A549 (cell line): ENCODE results near the gene LRRC61. TPM values are rescaled to one million over a fixed set of nuclear protein-coding genes. Genes with fewer than 3 reads are reported as not detected.
"Not testable (repeated sequence)": the region's sequence is repeated elsewhere in the genome, so short reads cannot be mapped to it uniquely, and the experiment has no call there.

Experiments used
- ATAC-seq, 2 experiments: fragments of 200-7000 bp in 1 of 2; fragments of >200 bp in 1 of 2; cut with Nextera tagmentation in 1 of 2; cut with Tn5 transposase in 1 of 2; 3 replicates each; pipeline versions ENCODE4 v1.8.0 to v1.9.1; 2018 to 2020; ENCODE audit warnings: mild to moderate bottlenecking in 1 of 2, moderate library complexity in 1 of 2
- CTCF ChIA-PET: fragments of 300-600 bp; sonication (Branson Sonifier 250); formaldehyde crosslinking; extraction: SDS; loops from one replicate; lab custom pipeline; 2021; ENCODE audit warnings: antibody characterized with exemption, inconsistent platforms; lab: Yijun Ruan, JAX
- POLR2A ChIA-PET: fragments of 350-600 bp; formaldehyde crosslinking; extraction: SDS; loops from one replicate; lab custom pipeline; 2021; ENCODE audit warnings: antibody characterized with exemption, inconsistent platforms; lab: Yijun Ruan, JAX
- DNase-seq, 2 experiments: peaks; one replicate each; pipeline versions ENCODE4 v3.0.0 to v3.0.0-alpha.2; 2011 to 2016; ENCODE audit warnings: low read depth in 1 of 2, low spot score in 1 of 2
- FAIRE-seq: peaks from 2 replicates; lab custom pipeline; 2011; peaks lifted over from hg19 to GRCh38; lab: Jason Lieb, UNC
- H3K27ac ChIP-seq, 2 experiments: fragments of >200 bp; sonication (Bioruptor Twin); formaldehyde crosslinking; 3 replicates each; pipeline ENCODE4 v1.5.1; 2016 to 2017
- H3K4me1 ChIP-seq: fragments of >200 bp; sonication (Bioruptor Twin); formaldehyde crosslinking; 3 replicates; pipeline ENCODE4 v1.6.1; 2016
- H3K4me2 ChIP-seq: fragments of >200 bp; sonication (Bioruptor Twin); formaldehyde crosslinking; 3 replicates; pipeline ENCODE4 v1.6.1; 2016
- H3K4me3 ChIP-seq: fragments of >200 bp; sonication (Bioruptor Twin); formaldehyde crosslinking; 3 replicates; pipeline ENCODE4 v1.5.1; 2016
- H3K9me3 ChIP-seq: fragments of >200 bp; sonication (Bioruptor Twin); formaldehyde crosslinking; 3 replicates; pipeline ENCODE4 v1.6.1; 2016
- CTCF ChIP-seq: fragments of >200 bp; sonication (Bioruptor Twin); formaldehyde crosslinking; IDR thresholded peaks from 3 replicates; pipeline ENCODE4 v1.5.1; 2016
- RAD21 ChIP-seq, 2 experiments: fragments of >200 bp in 1 of 2; sonication (Bioruptor Twin) in 1 of 2; formaldehyde crosslinking in 1 of 2; IDR thresholded peaks in 1 of 2; conservative IDR thresholded peaks in 1 of 2; 2 replicates in 1 of 2; 3 replicates in 1 of 2; pipeline ENCODE4 v1.6.1; 2012 to 2018; ENCODE audit warnings: inconsistent platforms in 1 of 2
- SMC3 ChIP-seq: fragments of >200 bp; sonication (Bioruptor Twin); formaldehyde crosslinking; IDR thresholded peaks from 3 replicates; pipeline ENCODE4 v1.6.1; 2018; ENCODE audit warnings: inconsistent platforms
- WGBS: methylation state at CpG from one replicate; pipeline ENCODE4 v1.1.6; 2017; ENCODE audit errors: missing lambda C conversion rate; 5-methylcytosine and 5-hydroxymethylcytosine counted together
- polyA plus RNA-seq, 4 experiments: library from polyadenylated mRNA; depleted of rRNA in 3 of 4; stranded (reverse); fragments of >200 nt; fragmentation: RNase III in 1 of 4; extraction: RNeasy Plus Mini Kit Qiagen cat#74134 plus additional on column Dnase treatment in 1 of 4; gene quantifications; 2 replicates in 3 of 4; 3 replicates in 1 of 4; pipeline ENCODE4 v1.2.3, GENCODE V29; 2011 to 2017

LRRC61 gene
- polyA plus RNA-seq, 2 of the 4 experiments (the other 2 are of a cell fraction), result 0.19 to 0.22 TPM

GRCh38 chr7:150283608-150284007, 39.5 kb upstream of the LRRC61 start:
- POLR2A ChIA-PET, H3K4me3 ChIP-seq, H3K4me2 ChIP-seq, H3K4me1 ChIP-seq, CTCF ChIA-PET, DNase-seq, H3K27ac ChIP-seq, H3K9me3 ChIP-seq: not testable (repeated sequence)
- FAIRE-seq (peak; percentile 63), ATAC-seq (peak; percentile 52 to 62; a peak in 1 of 6 replicates)
- WGBS, result 3% methylated on average over 6 of the region's 6 CpGs

GRCh38 chr7:150285849-150286754, 37.1 kb upstream of the LRRC61 start:
- H3K27ac ChIP-seq, H3K4me1 ChIP-seq, FAIRE-seq, H3K4me3 ChIP-seq, H3K9me3 ChIP-seq, POLR2A ChIA-PET, H3K4me2 ChIP-seq: not testable (repeated sequence)
- peak; percentile 40; the same call in 2 of the 3 replicates for TF ChIP-seq SMC3
- peak; percentile 56 for TF ChIP-seq CTCF
- TF ChIP-seq RAD21 (conservative IDR thresholded peaks at IDR 0.05 in 1 of 2, IDR thresholded peaks at IDR 0.05 in 1 of 2), result peak; percentile 65 to 67
- peak; percentile 88 to 93 for ATAC-seq
- CTCF ChIA-PET, result interaction anchor here (0.6 to 1.1 kb wide), 7 partner anchors 10 to 592 kb away, joined by 3 to 4 read pairs (median 3); no protein-coding TSS in a partner anchor
- 28% methylated on average over 16 of the region's 16 CpGs for WGBS
- DNase-seq, result peak in 1 of 2 experiments; percentile 12

- POLR2A ChIA-PET, DNase-seq, H3K9me3 ChIP-seq, H3K4me1 ChIP-seq, H3K4me3 ChIP-seq, H3K27ac ChIP-seq, FAIRE-seq, ATAC-seq, H3K4me2 ChIP-seq: not testable (repeated sequence)
- WGBS, result 61% methylated on average over 7 of the region's 7 CpGs
- CTCF ChIA-PET, result interaction anchor here (0.9 kb wide), 1 partner anchor 727 kb away, joined by 3 read pairs; no protein-coding TSS in a partner anchor
Measured at GRCh38 chr7:150287815-150288214, 35.3 kb upstream of the LRRC61 start.

GRCh38 chr7:150288816-150289215, 34.3 kb upstream of the LRRC61 start:
- 56% methylated on average over 4 of the region's 6 CpGs for WGBS
- DNase-seq, FAIRE-seq, POLR2A ChIA-PET, H3K9me3 ChIP-seq, H3K27ac ChIP-seq, H3K4me2 ChIP-seq, H3K4me3 ChIP-seq, CTCF ChIA-PET, ATAC-seq, H3K4me1 ChIP-seq: not testable (repeated sequence)

GRCh38 chr7:150290317-150290716, 32.8 kb upstream of the LRRC61 start:
- POLR2A ChIA-PET, CTCF ChIA-PET, H3K9me3 ChIP-seq, H3K27ac ChIP-seq, H3K4me1 ChIP-seq, ATAC-seq, FAIRE-seq, H3K4me3 ChIP-seq, DNase-seq, H3K4me2 ChIP-seq: not testable (repeated sequence)
- WGBS, result 72% methylated on average over 6 of the region's 6 CpGs

- 65% methylated on average over 8 of the region's 8 CpGs for WGBS
- CTCF ChIA-PET, POLR2A ChIA-PET, H3K9me3 ChIP-seq, H3K27ac ChIP-seq, DNase-seq, H3K4me3 ChIP-seq, FAIRE-seq, H3K4me1 ChIP-seq, H3K4me2 ChIP-seq, ATAC-seq: not testable (repeated sequence)
Measured at GRCh38 chr7:150295027-150295426, 28.1 kb upstream of the LRRC61 start.

- H3K4me2 ChIP-seq, CTCF ChIA-PET, H3K4me1 ChIP-seq, H3K9me3 ChIP-seq, H3K27ac ChIP-seq, POLR2A ChIA-PET, FAIRE-seq, DNase-seq, H3K4me3 ChIP-seq: not testable (repeated sequence)
- 59% methylated on average over 3 of the region's 8 CpGs for WGBS
- peak; percentile 77 to 78; a peak in 5 of 6 replicates for ATAC-seq
Measured at GRCh38 chr7:150295614-150296013, 27.5 kb upstream of the LRRC61 start.

GRCh38 chr7:150296802-150297201, 26.4 kb upstream of the LRRC61 start:
- H3K4me2 ChIP-seq, CTCF ChIA-PET, H3K27ac ChIP-seq, H3K4me3 ChIP-seq, POLR2A ChIA-PET, H3K9me3 ChIP-seq, FAIRE-seq, ATAC-seq, H3K4me1 ChIP-seq, DNase-seq: not testable (repeated sequence)
- 65% methylated on average over 9 of the region's 10 CpGs for WGBS

GRCh38 chr7:150297978-150298377, 25.2 kb upstream of the LRRC61 start:
- FAIRE-seq, H3K4me1 ChIP-seq, H3K4me2 ChIP-seq, DNase-seq, H3K27ac ChIP-seq, POLR2A ChIA-PET, H3K9me3 ChIP-seq, H3K4me3 ChIP-seq, CTCF ChIA-PET, ATAC-seq: not testable (repeated sequence)

GRCh38 chr7:150302908-150303310, 20.2 kb upstream of the LRRC61 start:
- 12% methylated on average over 1 of the region's 1 CpG for WGBS
- CTCF ChIA-PET, H3K4me3 ChIP-seq, FAIRE-seq, H3K4me1 ChIP-seq, H3K4me2 ChIP-seq, H3K9me3 ChIP-seq, POLR2A ChIA-PET, H3K27ac ChIP-seq: not testable (repeated sequence)
- ATAC-seq, result peak; percentile 60; a peak in 5 of 6 replicates
- peak in 1 of 2 experiments; percentile 33 for DNase-seq
